ENCODE data around the gene APOC1. TPM values are rescaled to one million over a fixed set of nuclear protein-coding genes. Genes with fewer than 3 reads are reported as not detected.
A peak's percentile ranks its signal among the peaks of the same experiment; 100 is the strongest.

The APOC1 gene
- total RNA-seq, 6 experiments from 2014 or later = 4,903 to 7,393 (median 5,741) TPM

- Histone ChIP-seq H3K27ac (no peak overlapping the region), H3K9me3 (no peaks in the 10 kb centered on the region), H3K27me3 (no peaks in the 10 kb centered on the region), H3K4me3 (no peak overlapping the region), H3K36me3 (peaks cover 0 to 31% (median 18%) of the 10 kb centered on the region in 4 donors), H3K4me1 (peaks cover 0 to 17% (median 4%) of the 10 kb centered on the region in 4 donors)
- WGBS (ENCODE audit: insufficient coverage, low coverage, low lambda C conversion rate, missing lambda C conversion rate) = 65% methylated on average over 4 of the region's 9 CpGs
- no peak for ATAC-seq
- intact Hi-C loops (cut with DNase I) = no loop called here
- no peak for TF ChIP-seq CTCF (IDR thresholded peaks at IDR 0.05)
- TF ChIP-seq POLR2A (IDR thresholded peaks at IDR 0.05) = no peak
- DNase-seq = no peak
These were observed 19.5 kb upstream of the APOC1 start for GRCh38 chr19:44894946-44895345.

- Histone ChIP-seq H3K27ac (no peak overlapping the region), H3K4me3 (no peak overlapping the region), H3K27me3 (no peaks in the 10 kb centered on the region), H3K4me1 (peaks cover 0 to 12% (median 0%) of the 10 kb centered on the region in 4 donors), H3K9me3 (no peaks in the 10 kb centered on the region), H3K36me3 (peaks cover 0 to 46% (median 18%) of the 10 kb centered on the region in 4 donors)
- DNase-seq = no peak
- no peak for ATAC-seq
- 67% methylated on average over 1 of the region's 8 CpGs for WGBS (ENCODE audit: insufficient coverage, low coverage, low lambda C conversion rate, missing lambda C conversion rate)
- TF ChIP-seq POLR2A (IDR thresholded peaks at IDR 0.05) = no peak
- TF ChIP-seq CTCF (IDR thresholded peaks at IDR 0.05) = no peak
- intact Hi-C loops (cut with DNase I) = no loop called here
These were observed 16.6 kb upstream of the APOC1 start for GRCh38 chr19:44897835-44898234.

GRCh38 chr19:44900328-44901244 lies 13.8 kb upstream of the APOC1 start:
- DNase-seq (no peak), ATAC-seq (no peak)
- H3K4me1 ChIP-seq = peaks cover 0 to 33% (median 0%) of the 10 kb centered on the region in 4 donors
- H3K36me3 ChIP-seq = peaks cover 0 to 27% (median 10%) of the 10 kb centered on the region in 4 donors
- no peaks in the 10 kb centered on the region for H3K9me3 ChIP-seq
- WGBS (ENCODE audit: insufficient coverage, low coverage, low lambda C conversion rate, missing lambda C conversion rate) = 100% methylated on average over 4 of the region's 19 CpGs
- no peak overlapping the region for H3K4me3 ChIP-seq
- H3K27me3 ChIP-seq = no peaks in the 10 kb centered on the region
- intact Hi-C loops (cut with DNase I) = loop anchor here in 1 of 2 donors (5.0 kb wide), 1 partner anchor 52 kb away; no protein-coding TSS in a partner anchor
- no peak for TF ChIP-seq POLR2A (IDR thresholded peaks at IDR 0.05)
- TF ChIP-seq CTCF (IDR thresholded peaks at IDR 0.05) = no peak
- no peak overlapping the region for H3K27ac ChIP-seq

- no peaks in the 10 kb centered on the region for H3K9me3 ChIP-seq
- intact Hi-C loops (cut with DNase I) = loop anchor here in 1 of 2 donors (5.0 kb wide), 1 partner anchor 49 kb away; no protein-coding TSS in a partner anchor
- ATAC-seq = no peak
These were observed 11.2 kb upstream of the APOC1 start for GRCh38 chr19:44903216-44903601.

More at GRCh38 chr19:44903216-44903601, 11.2 kb upstream of the APOC1 start:
- TF ChIP-seq POLR2A (IDR thresholded peaks at IDR 0.05) (no peak), CTCF (IDR thresholded peaks at IDR 0.05) (no peak)
- peak overlapping the region in 2 of 3 donors; percentile 83 to 84 for H3K4me3 ChIP-seq
- 35% methylated on average over 9 of the region's 15 CpGs for WGBS (ENCODE audit: insufficient coverage, low coverage, low lambda C conversion rate, missing lambda C conversion rate)
- H3K27ac ChIP-seq = peak overlapping the region in 1 of 3 donors; percentile 78
- peaks cover 0 to 31% (median 11%) of the 10 kb centered on the region in 4 donors for H3K36me3 ChIP-seq
- H3K27me3 ChIP-seq = no peaks in the 10 kb centered on the region
- peaks cover 0 to 41% (median 0%) of the 10 kb centered on the region in 4 donors for H3K4me1 ChIP-seq
- DNase-seq = no peak
